IMR-90 (cell line): Measurements from ENCODE around the gene MGAT4A. TPM values are rescaled to one million over a fixed set of nuclear protein-coding genes. Genes with fewer than 3 reads are reported as not detected.

Experiments
- ATAC-seq: fragments of 200-7000 bp; cut with Tn5 transposase; 2 replicates; pipeline ENCODE4 v1.9.1; 2020; ENCODE audit warnings: low read depth, mild to moderate bottlenecking, moderate library complexity
- Bru-seq: library from RNA; stranded (reverse); fragments of 400-500 nt; gene quantifications from one replicate; lab custom pipeline; 2021; lab: Mats Ljungman, UMichigan
- BruChase-seq, 2 experiments: library from RNA; stranded (reverse); fragments of 400-500 nt; gene quantifications; one replicate each; lab custom pipeline; 2021; lab: Mats Ljungman, UMichigan
- BruUV-seq: library from RNA; stranded (reverse); fragments of 400-500 nt; replicated peaks from 2 replicates; lab custom pipeline; 2021; lab: Mats Ljungman, UMichigan
- CTCF ChIA-PET: fragments of 300-600 bp; formaldehyde crosslinking; extraction: SDS; loops from one replicate; lab custom pipeline; 2021; ENCODE audit warnings: antibody characterized with exemption; lab: Yijun Ruan, JAX
- POLR2A ChIA-PET: fragments of 300-600 bp; sonication (Branson Sonifier 250); formaldehyde crosslinking; loops from one replicate; lab custom pipeline; 2022; ENCODE audit warnings: antibody characterized with exemption; ENCODE audit not compliant: unreplicated experiment; lab: Charles Lee
- DNase-seq: peaks from one replicate; pipeline ENCODE4 v3.0.0; 2013
- H2AFZ ChIP-seq: replicated peaks from 2 replicates; pipeline ENCODE3; 2013; ENCODE audit warnings: low read length, mild to moderate bottlenecking; ENCODE audit not compliant: poor library complexity
- H2AK5ac ChIP-seq: 2 replicates; pipeline ENCODE4 v1.6.1; 2013; ENCODE audit warnings: low read depth, low read length, inconsistent platforms
- H2AK9ac ChIP-seq: replicated peaks from 2 replicates; pipeline ENCODE3; 2013; ENCODE audit warnings: mild to moderate bottlenecking, low read depth, low read length, moderate library complexity; ENCODE audit not compliant: poor library complexity
- H2BK120ac ChIP-seq: 2 replicates; pipeline ENCODE4 v1.6.1; 2013; ENCODE audit warnings: low read depth, low read length, inconsistent platforms
- H2BK15ac ChIP-seq: 3 replicates; pipeline ENCODE4 v1.6.1; 2013; ENCODE audit warnings: low read depth, low read length, inconsistent platforms
- H2BK20ac ChIP-seq: 2 replicates; pipeline ENCODE4 v1.6.1; 2013; ENCODE audit warnings: low read depth, mild to moderate bottlenecking, inconsistent platforms, low read length, moderate library complexity
- H2BK5ac ChIP-seq: 2 replicates; pipeline ENCODE4 v1.6.1; 2013; ENCODE audit warnings: mild to moderate bottlenecking, low read depth, low read length, inconsistent platforms; ENCODE audit not compliant: poor library complexity, severe bottlenecking
- H3K14ac ChIP-seq: replicated peaks from 2 replicates; pipeline ENCODE4 v1.6.1; 2013; ENCODE audit warnings: low read depth, low read length, inconsistent platforms
- H3K18ac ChIP-seq: 2 replicates; pipeline ENCODE4 v1.6.1; 2013; ENCODE audit warnings: low read depth, low read length, control low read depth
- H3K23ac ChIP-seq: 2 replicates; pipeline ENCODE4 v1.6.1; 2013; ENCODE audit warnings: low read depth, low read length, inconsistent platforms
- H3K27ac ChIP-seq: 2 replicates; pipeline ENCODE4 v1.5.1; 2013; ENCODE audit warnings: mild to moderate bottlenecking, control low read depth, low read length; ENCODE audit not compliant: insufficient read depth
- H3K27me3 ChIP-seq: 2 replicates; pipeline ENCODE4 v1.6.1; 2013; ENCODE audit warnings: low read length; ENCODE audit not compliant: control insufficient read depth, insufficient read depth
- H3K36me3 ChIP-seq: 2 replicates; pipeline ENCODE4 v1.6.1; 2013; ENCODE audit warnings: low read length, mixed read lengths; ENCODE audit not compliant: control insufficient read depth, insufficient read depth
- H3K4ac ChIP-seq: 2 replicates; pipeline ENCODE4 v1.6.1; 2013; ENCODE audit warnings: low read depth, low read length, inconsistent platforms
- H3K4me1 ChIP-seq: 2 replicates; pipeline ENCODE4 v1.6.1; 2013; ENCODE audit warnings: low read length, mixed read lengths; ENCODE audit not compliant: control insufficient read depth, insufficient read depth
- H3K4me2 ChIP-seq: 2 replicates; pipeline ENCODE4 v1.6.1; 2013; ENCODE audit warnings: low read depth, mild to moderate bottlenecking, control low read depth, low read length, moderate library complexity
- H3K4me3 ChIP-seq: 2 replicates; pipeline ENCODE4 v1.5.1; 2013; ENCODE audit warnings: low read depth, mild to moderate bottlenecking, control low read depth, low read length, moderate library complexity; ENCODE audit not compliant: insufficient read depth
- H3K56ac ChIP-seq: 2 replicates; pipeline ENCODE4 v1.6.1; 2013; ENCODE audit warnings: low read length, inconsistent platforms; ENCODE audit not compliant: insufficient read depth; ENCODE audit errors: extremely low read depth
- H3K79me1 ChIP-seq, 2 experiments: 2 replicates each; pipeline ENCODE4 v1.6.1; 2013; ENCODE audit warnings: low read length in 2 of 2, inconsistent platforms in 1 of 2, low read depth in 1 of 2
- H3K9ac ChIP-seq: 2 replicates; pipeline ENCODE4 v1.6.1; 2013; ENCODE audit warnings: low read depth, low read length, control low read depth
- H3K9me1 ChIP-seq: 2 replicates; pipeline ENCODE4 v1.6.1; 2013; ENCODE audit warnings: low read length, inconsistent platforms; ENCODE audit not compliant: insufficient read depth
- H3K9me3 ChIP-seq: 2 replicates; pipeline ENCODE4 v1.6.1; 2013; ENCODE audit warnings: low read length; ENCODE audit not compliant: control insufficient read depth, insufficient read depth
- H4K20me1 ChIP-seq: 2 replicates; pipeline ENCODE4 v1.6.1; 2013; ENCODE audit warnings: low read length, inconsistent platforms; ENCODE audit not compliant: insufficient read depth
- H4K5ac ChIP-seq: 2 replicates; pipeline ENCODE4 v1.6.1; 2013; ENCODE audit warnings: mild to moderate bottlenecking, low read depth, low read length, control low read depth
- H4K8ac ChIP-seq, 2 experiments: 2 replicates each; pipeline ENCODE4 v1.6.1; 2013; ENCODE audit warnings: low read depth in 2 of 2, low read length in 2 of 2, control low read depth in 1 of 2, inconsistent platforms in 1 of 2
- H4K91ac ChIP-seq: 2 replicates; pipeline ENCODE4 v1.6.1; 2013; ENCODE audit warnings: low read depth, low read length, inconsistent platforms; ENCODE audit not compliant: insufficient read depth
- BHLHE40 ChIP-seq: fragments of 150-350 bp; IDR thresholded peaks from 2 replicates; pipeline ENCODE4 v1.6.1; 2016; ENCODE audit warnings: mild to moderate bottlenecking, low read depth, low read length
- CEBPB ChIP-seq: IDR thresholded peaks from 2 replicates; pipeline ENCODE4 v1.6.1; 2012; ENCODE audit warnings: low read depth, low read length, improper control_type of control experiment
- CHD1 ChIP-seq: IDR thresholded peaks from 2 replicates; pipeline ENCODE4 v1.6.1; 2012; ENCODE audit warnings: low read depth, low read length, improper control_type of control experiment
- FOS ChIP-seq: fragments of 150-350 bp; IDR thresholded peaks from 2 replicates; pipeline ENCODE4 v1.6.1; 2016; ENCODE audit warnings: low read depth, low read length
- MAFK ChIP-seq: IDR thresholded peaks from 2 replicates; pipeline ENCODE4 v1.6.1; 2012; ENCODE audit warnings: low read depth, low read length, improper control_type of control experiment
- MAZ ChIP-seq: IDR thresholded peaks from 2 replicates; pipeline ENCODE4 v1.6.1; 2012; ENCODE audit warnings: low read depth, mild to moderate bottlenecking, low read length, improper control_type of control experiment, moderate library complexity, borderline replicate concordance
- MXI1 ChIP-seq: IDR thresholded peaks from 2 replicates; pipeline ENCODE4 v1.6.1; 2012; ENCODE audit warnings: low read depth, mild to moderate bottlenecking, low read length, moderate library complexity, borderline replicate concordance
- NFE2L2 ChIP-seq: fragments of 150-350 bp; IDR thresholded peaks from 2 replicates; pipeline ENCODE4 v1.6.1; 2016; ENCODE audit warnings: low read depth, mild to moderate bottlenecking, low read length
- RAD21 ChIP-seq: IDR thresholded peaks from 2 replicates; pipeline ENCODE4 v1.6.1; 2012; ENCODE audit warnings: low read length, improper control_type of control experiment
- SMC3 ChIP-seq: fragments of 150-350 bp; IDR thresholded peaks from 2 replicates; pipeline ENCODE4 v1.6.1; 2016; ENCODE audit warnings: low read depth, mild to moderate bottlenecking, antibody characterized with exemption, low read length, moderate library complexity
- WGBS, 2 experiments: methylation state at CpG; one replicate each; pipeline versions ENCODE4 v1.1.5 to v1.1.7; 2013; ENCODE audit warnings: missing lambda C conversion rate in 2 of 2; ENCODE audit not compliant: insufficient read length in 1 of 2; ENCODE audit errors: extremely low coverage in 2 of 2; 5-methylcytosine and 5-hydroxymethylcytosine counted together
- dilution Hi-C: fragments of 300-500 bp; cut with HindIII; formaldehyde crosslinking; loops from one replicate; pipeline ENCODE4 v1.14.3; 2018; ENCODE audit warnings: low sequenced_read_pairs; ENCODE audit not compliant: unreplicated experiment
- in situ Hi-C: fragments of 300-500 bp; cut with MboI; formaldehyde crosslinking; loops from 3 replicates; pipeline ENCODE4 v1.14.3; 2019; ENCODE audit warnings: low sequenced_read_pairs, inconsistent platforms, mixed read lengths
- intact Hi-C: fragments of 100-400 bp; cut with micrococcal nuclease; formaldehyde crosslinking; loops from 2 replicates; pipeline ENCODE4 v1.10.0; 2022
- long read RNA-seq: library from polyadenylated mRNA; unstranded; transcript quantifications from one replicate; pipeline ENCODE4 v2.0.0, GENCODE V29; 2021; ENCODE audit not compliant: unreplicated experiment
- polyA plus RNA-seq, 3 experiments: library from polyadenylated mRNA; depleted of rRNA; stranded (reverse); fragments of >200 nt; gene quantifications; 2 replicates each; pipeline ENCODE4 v1.2.3, GENCODE V29; 2012; ENCODE audit warnings: low replicate concordance in 1 of 3
- total RNA-seq: library from RNA; depleted of rRNA; stranded (reverse); fragments of >200 nt; gene quantifications from 2 replicates; pipeline ENCODE4 v1.2.3, GENCODE V29; 2012; rRNA removed
- TF ChIP-seq, protein P1 (sequence below): fragments of 150-350 bp; IDR thresholded peaks from 2 replicates; pipeline ENCODE4 v1.6.1; 2017; ENCODE audit warnings: mild to moderate bottlenecking, antibody characterized with exemption, low read length, low read depth
- TF ChIP-seq, protein P2 (sequence below): fragments of 150-350 bp; IDR thresholded peaks from 2 replicates; pipeline ENCODE4 v1.6.1; 2016; ENCODE audit warnings: low read depth, mild to moderate bottlenecking, low read length, moderate library complexity, borderline replicate concordance

Gene MGAT4A
- under 0.01 TPM in 2 replicates for total RNA-seq
- not detected in 2 replicates for polyA plus RNA-seq (2012; rRNA removed)
- not detected in 2 replicates for polyA plus RNA-seq (2012; cell fraction: cytosol; rRNA removed)
- polyA plus RNA-seq (2012; cell fraction: nucleus; rRNA removed; ENCODE audit: low replicate concordance): not detected in 2 replicates
- Bru-seq, nascent RNA: percentile 9 among the genes with signal in this experiment
- percentile 12 among the genes with signal in this experiment for BruChase-seq, experiment 1, labeled RNA remaining after a 6-hour chase
- percentile 10 among the genes with signal in this experiment for BruChase-seq, experiment 2, labeled RNA remaining after a 2-hour chase
- long read RNA-seq: 0 reads

GRCh38 chr2:98731041-98731893, at the start of gene MGAT4A:
MGAT4A (minus strand) TSS chr2:98731132; CDS start chr2:98726332, 4,800 bp downstream.
- ATAC-seq (peak; percentile 98), DNase-seq (no peak)
- ChIA-PET POLR2A (no interaction called here), CTCF (no interaction called here)
- no peak within 1 kb of the TSS for H3K23ac ChIP-seq
- H2BK120ac ChIP-seq: no peak within 1 kb of the TSS
- H2AFZ ChIP-seq: peak within 1 kb of the TSS; percentile 90
- H3K56ac ChIP-seq: no peak within 1 kb of the TSS
- H2BK5ac ChIP-seq: no peak within 1 kb of the TSS
- no peak within 1 kb of the TSS for H4K5ac ChIP-seq
- 2% methylated on average over 10 of the region's 110 CpGs; no CpG with 5 or more reads in 1 of the 2 experiments for WGBS, 2 experiments
- no peaks in the 10 kb centered on the region for H3K9me3 ChIP-seq
- peak within 1 kb of the TSS; percentile 84 for H3K4me2 ChIP-seq
- no peak within 1 kb of the TSS for H4K8ac ChIP-seq
- peak within 1 kb of the TSS; percentile 73 for H2AK9ac ChIP-seq
- no peak within 1 kb of the TSS for H3K4ac ChIP-seq
- H3K4me1 ChIP-seq: peaks cover 2% of the 10 kb centered on the region; the same call in 1 of the 2 replicates
- no peak within 1 kb of the TSS for H3K14ac ChIP-seq
- dilution Hi-C loops (no loop called here), intact Hi-C loops (no loop called here), in situ Hi-C loops (no loop called here)
- H3K9ac ChIP-seq: no peak within 1 kb of the TSS
- no peaks in the 10 kb centered on the region for H3K36me3 ChIP-seq
- H2AK5ac ChIP-seq: no peak within 1 kb of the TSS
- BruUV-seq: no TSS peak
- peaks cover 28% of the 10 kb centered on the region for H3K27me3 ChIP-seq
- no peaks in the 10 kb centered on the region; the same call in 1 of the 2 replicates for H3K9me1 ChIP-seq
- no peak within 1 kb of the TSS for H2BK20ac ChIP-seq
- no peak within 1 kb of the TSS for H2BK15ac ChIP-seq
- no peak within 1 kb of the TSS for H4K91ac ChIP-seq
- no peaks in the 10 kb centered on the region for H4K20me1 ChIP-seq
- no peak within 1 kb of the TSS for H3K27ac ChIP-seq
- H3K18ac ChIP-seq: no peak within 1 kb of the TSS
- H3K4me3 ChIP-seq: peak within 1 kb of the TSS; percentile 57
- H3K79me1 ChIP-seq: no peaks in the 10 kb centered on the region
- TF ChIP-seq RAD21 (no peak), MXI1 (no peak), CEBPB (no peak), CHD1 (no peak), NFE2L2 (no peak), BHLHE40 (no peak), MAZ (no peak), SMC3 (no peak), FOS (no peak), MAFK (no peak)
- TF ChIP-seq, protein P1, sequence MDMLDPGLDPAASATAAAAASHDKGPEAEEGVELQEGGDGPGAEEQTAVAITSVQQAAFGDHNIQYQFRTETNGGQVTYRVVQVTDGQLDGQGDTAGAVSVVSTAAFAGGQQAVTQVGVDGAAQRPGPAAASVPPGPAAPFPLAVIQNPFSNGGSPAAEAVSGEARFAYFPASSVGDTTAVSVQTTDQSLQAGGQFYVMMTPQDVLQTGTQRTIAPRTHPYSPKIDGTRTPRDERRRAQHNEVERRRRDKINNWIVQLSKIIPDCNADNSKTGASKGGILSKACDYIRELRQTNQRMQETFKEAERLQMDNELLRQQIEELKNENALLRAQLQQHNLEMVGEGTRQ: no peak
- TF ChIP-seq, protein P2, sequence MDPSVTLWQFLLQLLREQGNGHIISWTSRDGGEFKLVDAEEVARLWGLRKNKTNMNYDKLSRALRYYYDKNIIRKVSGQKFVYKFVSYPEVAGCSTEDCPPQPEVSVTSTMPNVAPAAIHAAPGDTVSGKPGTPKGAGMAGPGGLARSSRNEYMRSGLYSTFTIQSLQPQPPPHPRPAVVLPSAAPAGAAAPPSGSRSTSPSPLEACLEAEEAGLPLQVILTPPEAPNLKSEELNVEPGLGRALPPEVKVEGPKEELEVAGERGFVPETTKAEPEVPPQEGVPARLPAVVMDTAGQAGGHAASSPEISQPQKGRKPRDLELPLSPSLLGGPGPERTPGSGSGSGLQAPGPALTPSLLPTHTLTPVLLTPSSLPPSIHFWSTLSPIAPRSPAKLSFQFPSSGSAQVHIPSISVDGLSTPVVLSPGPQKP: no peak
